GM19397 (cell line): Measurements from ENCODE around the gene TDRD9.
"Not testable (repeated sequence)": the region's sequence is repeated elsewhere in the genome, so short reads cannot be mapped to it uniquely, and the experiment has no call there.

Experiments
- ATAC-seq: cut with Tn5 transposase; IDR thresholded peaks from one replicate; pipeline ENCODE4 v1.9.1; 2021; ENCODE audit warnings: mild to moderate bottlenecking, moderate library complexity; ENCODE audit not compliant: unreplicated experiment

TDRD9 gene

GRCh38 chr14:103928011-103928890 is at the start of gene TDRD9:
Gene TDRD9 (plus strand): TSS chr14:103928456. CDS start chr14:103928510, 54 bp downstream.
- no peak for ATAC-seq

- ATAC-seq = no peak
These were observed 49.1 kb upstream of the TDRD9 start for GRCh38 chr14:103879118-103879569.

DNA sequence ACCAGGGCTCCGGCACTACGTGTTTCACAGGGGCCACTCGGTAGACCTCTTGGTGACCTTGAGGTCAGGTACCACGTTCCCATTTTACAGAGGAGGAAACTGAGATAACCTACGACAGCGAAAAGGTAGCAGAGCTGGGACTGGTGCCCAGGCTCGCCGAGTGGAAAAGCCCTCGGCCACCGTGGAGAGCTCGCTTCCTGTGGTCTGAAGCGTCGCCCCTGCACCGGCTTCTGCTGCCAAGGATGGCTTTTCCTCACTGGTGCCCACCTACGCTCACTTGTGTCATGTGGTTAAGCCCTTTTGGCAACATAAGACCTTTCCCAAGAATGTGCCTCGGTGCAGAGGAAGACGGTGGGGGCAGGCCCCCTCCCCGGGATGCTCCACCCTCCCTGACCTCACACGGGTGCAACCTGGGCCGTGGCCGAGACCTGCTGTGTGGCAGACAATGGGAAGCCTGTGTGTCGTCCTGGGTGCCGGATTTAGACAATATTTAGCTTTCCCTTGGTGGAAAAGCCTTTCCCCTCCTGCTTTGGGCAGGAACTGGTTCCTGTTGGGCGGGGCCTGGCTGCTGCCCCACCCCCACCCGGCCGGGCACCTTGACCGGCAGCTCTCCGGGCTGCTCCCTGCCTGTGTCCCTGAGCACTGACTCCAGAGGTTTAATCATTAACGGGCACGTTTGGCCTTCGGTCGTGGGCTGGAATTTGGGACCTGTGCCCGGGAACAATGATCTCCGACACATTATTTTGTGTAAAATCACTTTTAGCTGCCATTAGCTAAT is 48.5 kb upstream of the TDRD9 start:
- ATAC-seq = no peak

DNA sequence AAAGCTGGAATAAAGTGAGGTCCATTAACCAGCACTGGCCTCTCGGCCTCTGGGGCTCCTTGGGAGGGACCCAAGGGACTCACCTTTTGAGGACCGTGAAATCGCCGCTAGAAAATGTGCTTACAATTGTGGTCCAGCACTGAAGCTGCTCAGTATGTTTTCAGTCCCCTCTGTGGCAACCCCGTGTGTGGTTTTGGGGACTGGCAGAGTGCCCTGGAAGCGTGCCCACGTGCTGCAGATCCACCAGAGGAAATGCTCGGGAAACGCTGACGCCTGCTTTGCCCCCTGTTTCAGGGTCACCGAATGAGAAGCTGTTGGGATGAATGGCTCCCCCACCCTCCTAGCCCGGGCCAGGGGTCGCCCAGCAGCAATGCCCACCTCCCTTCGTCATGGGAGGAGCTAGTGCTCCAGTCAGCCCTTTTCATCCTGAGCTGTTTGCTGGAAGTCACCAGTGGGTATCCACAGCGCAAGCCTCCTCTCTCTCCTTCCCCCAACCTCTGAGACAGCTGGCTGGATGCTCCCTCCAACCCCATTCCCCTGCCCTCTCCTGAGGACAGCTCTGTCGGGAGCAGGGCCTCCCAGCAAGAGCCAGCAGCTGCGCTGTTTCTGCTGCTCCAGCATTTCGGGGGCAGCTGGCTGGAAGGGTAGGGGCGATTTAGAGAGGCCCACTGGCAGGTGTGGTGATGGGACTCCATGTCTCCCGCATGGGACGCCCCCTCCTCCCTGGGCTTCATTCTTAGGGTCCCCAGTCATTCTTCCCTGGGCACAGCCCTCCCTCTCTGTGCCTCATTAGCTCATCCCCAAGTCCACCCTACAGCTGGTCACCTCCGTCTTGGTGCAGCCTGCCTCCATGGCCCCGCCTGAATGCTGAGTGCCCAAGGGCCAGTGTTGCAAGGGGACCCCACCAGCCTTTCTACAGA is 47.6 kb upstream of the TDRD9 start:
- no peak for ATAC-seq

DNA sequence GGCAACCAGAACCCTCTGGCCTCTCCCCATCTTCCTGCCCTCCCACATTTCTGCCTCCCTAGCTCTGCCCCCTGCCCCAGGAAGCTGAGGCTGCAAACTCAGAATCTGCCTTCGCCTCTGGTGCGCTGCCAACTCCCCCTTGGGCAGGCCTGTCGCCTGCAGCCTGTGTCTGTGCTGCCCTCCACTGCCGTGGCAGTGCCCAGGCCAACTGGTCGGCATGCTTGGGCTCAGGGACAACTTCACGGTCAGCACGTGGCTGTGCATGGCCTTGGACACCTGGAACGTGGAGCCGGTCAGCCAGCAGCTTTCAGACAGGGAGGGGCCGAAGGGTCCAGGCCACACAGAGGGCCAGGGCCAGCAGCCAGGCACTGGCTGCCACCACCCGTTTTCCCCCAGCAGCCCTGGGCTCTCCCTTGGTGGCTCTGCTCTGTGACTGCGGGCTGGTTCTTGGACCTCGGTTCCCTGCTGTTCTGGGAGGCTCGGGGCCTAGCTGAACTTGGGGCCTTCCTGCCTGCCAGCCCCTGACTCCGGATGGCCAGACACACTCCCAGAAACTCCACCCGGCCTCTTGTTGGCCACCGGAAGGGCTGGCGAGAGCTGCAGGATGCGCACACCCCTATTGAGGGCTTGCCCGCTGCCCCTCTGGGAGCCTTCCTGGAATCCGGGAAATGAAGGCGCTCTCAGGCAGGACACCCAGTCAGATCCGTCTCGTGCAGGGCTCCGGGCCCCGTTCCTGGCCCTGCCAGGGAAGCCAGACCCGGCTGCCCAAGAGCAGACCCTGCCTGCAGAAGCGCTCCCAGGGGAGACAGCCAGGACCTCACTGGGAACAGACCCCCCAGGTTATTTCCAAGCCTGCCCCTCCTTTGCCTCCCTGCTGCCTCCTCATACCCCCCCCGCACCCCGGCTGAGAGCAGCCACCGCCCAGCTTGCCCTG is 46.7 kb upstream of the TDRD9 start:
- no peak for ATAC-seq

GRCh38 chr14:103882503-103883262 is 45.6 kb upstream of the TDRD9 start:
- ATAC-seq = no peak

DNA sequence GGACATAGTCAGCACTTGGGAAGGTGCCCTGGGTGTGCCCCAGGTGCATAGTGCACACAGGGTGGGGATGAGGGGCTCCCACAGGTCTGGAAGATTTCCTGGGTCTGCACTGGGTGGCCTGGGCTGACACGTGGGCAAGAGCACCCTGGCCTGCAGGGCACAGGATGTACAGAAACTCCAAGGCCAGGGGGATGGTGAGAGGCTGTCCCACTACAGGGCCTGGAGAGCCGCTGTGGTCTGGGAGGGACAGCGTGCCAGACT is 45.1 kb upstream of the TDRD9 start:
- no peak for ATAC-seq

DNA sequence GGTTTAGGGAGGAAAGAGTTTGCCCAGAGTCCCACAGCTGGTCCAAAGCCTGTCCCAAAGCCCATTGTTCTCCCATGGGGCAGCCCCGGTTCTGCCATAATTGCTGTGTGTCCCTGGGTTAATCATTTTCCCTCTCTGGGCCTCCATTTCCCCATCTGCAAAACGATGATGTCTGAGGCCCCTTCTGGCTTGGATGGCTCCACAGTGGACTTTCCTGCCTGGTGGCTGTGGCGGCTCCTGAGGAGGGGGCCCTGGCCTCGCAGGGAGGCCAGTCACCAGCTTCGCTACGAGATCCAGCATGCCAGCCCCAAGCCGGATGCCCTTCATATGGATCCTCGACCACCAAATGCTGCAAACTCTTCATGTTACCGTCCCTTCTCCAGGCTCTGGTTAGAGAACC is 43.4 kb upstream of the TDRD9 start:
- ATAC-seq = no peak

DNA sequence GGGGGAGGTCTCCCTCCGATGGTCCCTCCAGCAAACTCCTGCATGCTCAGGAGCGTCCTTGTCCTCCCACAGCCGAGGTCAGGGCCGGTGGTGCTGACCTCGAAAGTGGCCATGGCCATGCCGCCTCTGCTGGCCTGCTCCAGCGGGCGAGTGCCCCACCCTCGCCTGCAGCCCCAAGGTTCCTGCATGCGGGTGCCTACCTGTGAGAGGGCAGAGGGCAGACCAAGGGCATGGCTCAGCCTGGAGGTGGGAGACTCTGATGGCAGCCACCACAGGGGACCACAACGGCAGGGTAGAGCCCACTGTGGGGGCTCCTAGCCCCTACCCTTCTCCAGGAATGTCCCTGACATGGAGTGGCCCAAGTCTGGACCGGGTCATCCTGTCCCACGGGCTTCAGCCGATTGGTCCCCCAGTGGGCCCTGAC is 42.7 kb upstream of the TDRD9 start:
- no peak for ATAC-seq

GRCh38 chr14:103886304-103887169 is 41.7 kb upstream of the TDRD9 start:
- ATAC-seq = no peak

DNA sequence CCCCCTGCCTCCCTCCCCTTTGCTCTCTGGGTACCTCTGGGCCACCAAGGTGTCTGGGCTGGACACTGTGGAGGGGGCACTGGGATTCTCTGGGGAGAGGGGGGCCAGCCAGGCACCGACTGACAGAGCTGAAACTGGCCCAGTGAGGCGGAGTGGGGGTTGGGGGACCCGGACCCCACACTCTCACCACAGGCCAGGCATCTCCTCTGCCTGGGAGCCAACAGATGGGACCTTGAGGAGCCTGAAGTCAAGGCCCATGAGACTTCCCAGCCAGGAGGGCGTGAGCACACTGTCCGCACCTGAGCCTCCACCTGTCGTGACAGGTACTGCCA is 41.1 kb upstream of the TDRD9 start:
- ATAC-seq = no peak

- no peak for ATAC-seq
These were observed 40.6 kb upstream of the TDRD9 start for GRCh38 chr14:103887557-103888115.

- ATAC-seq = not testable (repeated sequence)
These were observed 39.3 kb upstream of the TDRD9 start for GRCh38 chr14:103889002-103889312.

DNA sequence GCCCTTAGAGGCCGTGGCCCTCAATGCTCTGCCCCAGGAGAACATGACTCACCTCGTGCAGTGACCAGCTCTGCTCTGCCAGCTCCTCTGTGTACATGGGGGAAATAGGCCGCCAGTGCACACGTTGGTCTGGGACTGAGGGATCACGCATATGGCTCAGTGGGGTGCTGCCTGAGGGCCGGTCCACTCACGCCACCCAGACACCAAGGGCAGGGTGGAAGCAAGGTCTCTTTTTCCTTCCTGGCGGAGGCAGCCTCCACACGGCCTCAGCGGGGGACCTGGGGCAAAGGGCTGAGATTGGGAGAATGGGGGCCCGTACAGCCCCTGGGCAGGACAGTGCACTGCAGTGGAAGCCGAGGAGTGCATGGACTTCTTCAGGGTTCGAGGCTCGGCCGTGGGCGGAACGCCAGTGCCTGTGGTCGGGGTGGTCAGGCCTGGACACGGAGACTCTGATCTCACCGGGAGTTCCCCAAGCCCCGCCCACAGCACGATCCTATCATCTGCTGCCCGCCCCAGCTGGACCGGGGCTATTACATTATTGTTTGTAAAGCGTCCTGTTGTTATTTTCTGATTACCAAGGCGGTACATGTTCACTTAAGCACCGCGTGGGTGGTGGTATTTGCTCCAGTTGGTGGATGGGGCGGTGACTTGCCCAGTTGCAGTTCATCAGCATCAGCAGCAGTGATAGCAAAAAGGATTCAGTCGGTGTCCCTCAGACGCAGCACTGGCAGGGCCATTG is 38.8 kb upstream of the TDRD9 start:
- ATAC-seq = no peak

- ATAC-seq = no peak
These were observed 38.2 kb upstream of the TDRD9 start for GRCh38 chr14:103890052-103890371.

DNA sequence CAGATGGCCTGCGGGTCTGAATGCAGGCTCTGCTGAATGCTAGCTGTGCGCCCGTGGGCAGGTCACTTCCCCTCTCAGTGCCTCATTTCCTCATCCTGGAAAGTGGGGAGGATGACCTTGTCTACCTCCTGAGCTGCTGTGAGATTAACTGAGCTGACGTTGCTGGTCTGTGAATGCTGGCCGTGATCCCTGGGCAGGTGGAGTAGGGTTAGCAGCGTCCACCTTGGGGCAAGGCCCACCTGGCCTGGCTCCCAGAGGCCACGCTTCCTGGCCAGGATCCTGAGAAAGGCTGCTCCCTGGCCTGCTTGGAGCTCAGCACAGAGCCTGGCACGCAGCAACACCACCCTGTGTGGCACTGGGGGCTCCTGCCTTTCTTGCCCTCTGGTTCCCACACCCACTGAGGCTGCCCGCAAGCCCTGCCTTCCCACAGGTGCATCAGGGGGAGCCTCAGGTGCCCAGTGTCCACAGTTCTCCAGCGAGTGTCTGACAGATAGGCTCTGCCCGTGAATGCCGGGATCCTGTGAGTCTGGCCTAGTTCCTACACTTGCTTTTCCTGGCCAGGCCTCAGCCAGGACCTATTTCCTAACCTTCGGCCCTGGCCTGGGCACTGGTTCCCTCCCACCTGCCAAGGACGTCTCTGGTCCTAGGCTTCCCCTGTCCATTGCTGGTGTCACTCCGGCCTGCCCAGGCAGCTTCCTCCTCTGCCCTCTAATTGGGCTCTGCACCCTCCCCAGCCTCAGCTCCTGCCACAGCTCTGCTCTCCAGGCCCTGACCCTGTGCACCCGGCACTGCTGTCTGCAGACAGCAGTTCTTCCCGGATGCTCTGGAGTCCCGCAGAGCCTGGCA is 37.2 kb upstream of the TDRD9 start:
- ATAC-seq = no peak

DNA sequence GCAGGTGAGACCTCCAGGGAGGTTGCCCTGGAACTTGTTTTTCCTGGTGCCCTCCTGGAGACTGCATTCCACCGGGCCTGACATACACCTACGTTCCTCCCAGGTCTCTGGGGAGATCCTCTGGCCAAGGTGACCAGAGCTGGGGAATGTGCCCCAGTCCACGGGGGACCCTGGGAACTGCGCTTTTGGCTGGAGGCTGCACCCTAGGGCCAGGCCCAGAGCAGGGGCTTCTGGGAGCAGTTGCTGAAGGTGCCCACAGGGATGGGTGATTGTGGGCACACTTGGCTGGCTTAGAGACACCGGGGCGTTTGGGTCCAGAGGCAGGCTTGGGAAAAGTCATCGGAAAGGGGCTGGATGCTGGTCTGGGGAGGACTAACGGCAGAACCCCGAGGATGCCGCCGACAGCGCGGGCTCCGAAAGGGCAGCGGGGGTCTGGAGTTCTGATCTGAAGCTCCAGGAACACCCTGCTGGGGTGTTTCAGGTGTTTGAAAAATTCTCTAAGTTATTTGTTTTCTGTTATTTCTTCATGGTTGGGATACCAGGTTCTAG is 36.5 kb upstream of the TDRD9 start:
- ATAC-seq = no peak
